Measurements from ENCODE around the gene SAP30.

The SAP30 gene

GRCh38 chr4:173370477-173371291 lies at the start of gene SAP30:
Gene SAP30 (plus strand): TSS chr4:173370954. CDS start chr4:173371183, 229 bp downstream.
- Mint-ChIP-seq H3K4me3 (peak within 1 kb of the TSS; percentile 100), H3K4me1 (peaks cover 51% of the 10 kb centered on the region), H3K27ac (peak within 1 kb of the TSS; percentile 99), H3K36me3 (peaks cover 26% of the 10 kb centered on the region), H3K27me3 (peaks cover 16% of the 10 kb centered on the region), H3K9me3 (no peaks in the 10 kb centered on the region)
- CTCF ChIA-PET: interaction anchor here (1.0 to 6.9 kb wide), 3 partner anchors 32 to 52 kb away, joined by 3 to 44 read pairs (median 14); partner anchors contain the start of gene HMGB2
- peak; percentile 98 for DNase-seq

DNA sequence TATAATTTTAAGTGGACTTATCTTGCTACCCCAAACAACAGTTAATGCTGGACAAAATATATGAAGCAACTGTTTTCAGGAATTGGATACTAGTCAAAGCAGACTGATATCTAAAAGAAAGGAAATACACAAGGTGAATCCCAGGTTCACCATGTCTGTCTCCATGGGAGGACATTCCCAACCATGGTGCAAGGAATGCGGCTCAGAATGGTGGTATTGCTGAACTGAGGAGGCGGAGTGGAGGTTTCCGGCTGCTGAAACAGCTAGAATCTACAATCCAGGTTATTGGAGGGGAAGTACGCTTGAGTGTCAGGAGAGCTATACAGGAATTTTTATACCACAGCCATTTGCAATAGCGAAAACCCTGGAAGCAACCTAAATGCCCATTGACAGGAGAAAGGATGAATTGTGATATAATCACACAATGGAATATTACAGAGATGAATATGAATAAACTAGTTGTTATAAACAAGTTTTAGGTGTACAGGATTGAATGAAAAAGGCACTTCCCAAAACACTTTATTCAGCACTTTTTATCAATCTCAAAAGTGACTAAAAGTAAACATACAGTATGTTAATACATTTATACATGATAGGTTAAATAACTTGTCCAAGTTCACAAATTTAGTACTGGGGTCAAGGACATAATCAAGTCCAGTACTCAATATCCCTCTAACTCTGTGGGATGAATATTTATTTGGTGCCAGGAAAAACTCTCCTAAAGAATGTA lies 45.6 kb upstream of the SAP30 start:
- peak overlapping the region; percentile 62 for H3K27ac Mint-ChIP-seq
- CTCF ChIA-PET: no interaction called here
- no peaks in the 10 kb centered on the region for H3K9me3 Mint-ChIP-seq
- DNase-seq: no peak
- H3K36me3 Mint-ChIP-seq: peaks cover 48% of the 10 kb centered on the region
- H3K27me3 Mint-ChIP-seq: no peaks in the 10 kb centered on the region
- peaks cover 19% of the 10 kb centered on the region for H3K4me1 Mint-ChIP-seq
- no peak overlapping the region for H3K4me3 Mint-ChIP-seq

- Mint-ChIP-seq H3K4me1 (peaks cover 34% of the 10 kb centered on the region), H3K27ac (no peak overlapping the region), H3K27me3 (no peaks in the 10 kb centered on the region), H3K4me3 (no peak overlapping the region), H3K9me3 (no peaks in the 10 kb centered on the region), H3K36me3 (peaks cover 56% of the 10 kb centered on the region)
- DNase-seq: no peak
- CTCF ChIA-PET: interaction anchor here (0.6 to 1.5 kb wide), 3 partner anchors 9 to 92 kb away, joined by 3 to 4 read pairs (median 3); no protein-coding TSS in a partner anchor
Measured at GRCh38 chr4:173328236-173328901, 42.4 kb upstream of the SAP30 start.

DNA sequence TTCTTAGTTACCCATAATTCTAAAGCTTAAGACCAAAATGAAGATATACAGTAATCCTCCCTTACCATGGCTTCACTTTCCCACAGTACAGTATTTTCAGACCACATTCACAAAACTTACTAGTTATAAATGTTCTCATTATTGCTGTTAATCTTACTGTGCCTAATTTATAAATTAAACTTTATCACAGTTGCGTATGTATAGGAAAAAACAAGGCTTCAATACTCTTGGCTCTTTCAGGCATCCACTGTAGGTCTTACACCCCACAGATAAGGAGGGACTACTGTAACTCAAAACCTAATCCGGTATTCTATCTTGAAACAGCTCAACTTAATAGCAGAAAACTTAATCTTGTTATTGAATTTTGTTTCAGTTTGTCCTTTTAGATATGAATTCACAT lies 40.2 kb upstream of the SAP30 start:
- Mint-ChIP-seq H3K4me1 (peaks cover 34% of the 10 kb centered on the region), H3K9me3 (no peaks in the 10 kb centered on the region), H3K27me3 (peaks cover 6% of the 10 kb centered on the region), H3K27ac (peak overlapping the region; percentile 13), H3K4me3 (peak overlapping the region; percentile 62), H3K36me3 (peaks cover 60% of the 10 kb centered on the region)
- no peak for DNase-seq
- CTCF ChIA-PET: interaction anchor here (4.3 kb wide), 1 partner anchor 12 kb away, joined by 16 read pairs; no protein-coding TSS in a partner anchor

DNA sequence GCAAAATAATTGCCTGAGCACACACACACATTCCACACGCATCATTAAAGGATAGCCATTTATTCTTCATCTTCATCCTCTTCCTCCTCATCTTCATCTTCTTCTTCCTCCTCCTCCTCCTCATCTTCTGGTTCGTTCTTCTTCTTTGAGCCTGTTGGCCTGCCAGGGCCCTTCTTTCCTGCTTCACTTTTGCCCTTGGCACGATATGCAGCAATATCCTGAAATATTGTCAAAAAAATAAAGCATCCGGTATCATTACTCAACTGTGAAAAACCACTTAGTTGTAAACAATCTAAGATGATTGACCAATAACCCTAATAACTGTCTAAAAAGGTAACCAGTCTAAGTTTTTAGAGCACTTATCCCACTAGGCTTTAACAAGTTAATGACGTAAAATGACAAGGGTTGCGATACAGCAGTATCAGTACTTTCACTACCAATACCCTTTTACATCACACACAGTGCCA lies 38.7 kb upstream of the SAP30 start:
- CTCF ChIA-PET: interaction anchor here (0.7 to 4.3 kb wide), 4 partner anchors 13 to 38 kb away, joined by 3 to 44 read pairs (median 10); partner anchors contain the start of gene SAP30
- Mint-ChIP-seq H3K4me3 (peak overlapping the region; percentile 89), H3K36me3 (peaks cover 51% of the 10 kb centered on the region), H3K9me3 (no peaks in the 10 kb centered on the region), H3K27ac (peak overlapping the region; percentile 98), H3K27me3 (peaks cover 6% of the 10 kb centered on the region), H3K4me1 (peaks cover 41% of the 10 kb centered on the region)
- no peak for DNase-seq

- Mint-ChIP-seq H3K27me3 (peaks cover 6% of the 10 kb centered on the region), H3K27ac (peak overlapping the region; percentile 98), H3K9me3 (no peaks in the 10 kb centered on the region), H3K4me3 (peak overlapping the region; percentile 89), H3K4me1 (peaks cover 48% of the 10 kb centered on the region), H3K36me3 (peaks cover 48% of the 10 kb centered on the region)
- CTCF ChIA-PET: interaction anchor here (3.8 to 4.3 kb wide), 2 partner anchors 14 to 37 kb away, joined by 16 to 44 read pairs; partner anchors contain the start of gene SAP30
- DNase-seq: peak; percentile 45
Measured at GRCh38 chr4:173332963-173333657, 37.6 kb upstream of the SAP30 start.

DNA sequence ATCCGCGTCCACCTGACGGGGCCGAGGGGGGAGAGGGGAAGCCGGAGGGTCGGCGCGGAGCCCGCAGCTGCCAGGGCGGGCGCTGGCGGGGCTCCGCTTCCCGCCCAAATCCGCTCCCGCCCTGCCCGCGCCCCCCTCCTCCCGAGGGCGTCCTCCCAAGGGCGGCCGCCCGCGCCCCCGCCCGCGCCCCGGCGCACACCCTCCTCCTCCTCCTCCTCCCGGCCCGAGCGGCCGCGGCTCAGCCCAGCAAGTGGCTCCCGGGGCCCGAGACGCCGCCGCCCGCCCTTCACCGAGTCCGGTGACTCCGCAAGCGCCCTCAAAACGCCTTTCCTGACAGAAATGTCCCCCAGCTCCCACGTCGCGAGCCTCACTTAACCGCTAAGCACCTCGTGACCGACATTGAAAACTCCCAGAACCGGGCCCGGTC lies 37.1 kb upstream of the SAP30 start:
- Mint-ChIP-seq H3K4me3 (peak overlapping the region; percentile 89), H3K36me3 (peaks cover 48% of the 10 kb centered on the region), H3K27ac (peak overlapping the region; percentile 100), H3K4me1 (peaks cover 48% of the 10 kb centered on the region), H3K27me3 (peaks cover 6% of the 10 kb centered on the region), H3K9me3 (no peaks in the 10 kb centered on the region)
- peak; percentile 71 for DNase-seq
- CTCF ChIA-PET: interaction anchor here (3.8 to 4.3 kb wide), 2 partner anchors 15 to 37 kb away, joined by 16 to 44 read pairs; partner anchors contain the start of gene SAP30

DNA sequence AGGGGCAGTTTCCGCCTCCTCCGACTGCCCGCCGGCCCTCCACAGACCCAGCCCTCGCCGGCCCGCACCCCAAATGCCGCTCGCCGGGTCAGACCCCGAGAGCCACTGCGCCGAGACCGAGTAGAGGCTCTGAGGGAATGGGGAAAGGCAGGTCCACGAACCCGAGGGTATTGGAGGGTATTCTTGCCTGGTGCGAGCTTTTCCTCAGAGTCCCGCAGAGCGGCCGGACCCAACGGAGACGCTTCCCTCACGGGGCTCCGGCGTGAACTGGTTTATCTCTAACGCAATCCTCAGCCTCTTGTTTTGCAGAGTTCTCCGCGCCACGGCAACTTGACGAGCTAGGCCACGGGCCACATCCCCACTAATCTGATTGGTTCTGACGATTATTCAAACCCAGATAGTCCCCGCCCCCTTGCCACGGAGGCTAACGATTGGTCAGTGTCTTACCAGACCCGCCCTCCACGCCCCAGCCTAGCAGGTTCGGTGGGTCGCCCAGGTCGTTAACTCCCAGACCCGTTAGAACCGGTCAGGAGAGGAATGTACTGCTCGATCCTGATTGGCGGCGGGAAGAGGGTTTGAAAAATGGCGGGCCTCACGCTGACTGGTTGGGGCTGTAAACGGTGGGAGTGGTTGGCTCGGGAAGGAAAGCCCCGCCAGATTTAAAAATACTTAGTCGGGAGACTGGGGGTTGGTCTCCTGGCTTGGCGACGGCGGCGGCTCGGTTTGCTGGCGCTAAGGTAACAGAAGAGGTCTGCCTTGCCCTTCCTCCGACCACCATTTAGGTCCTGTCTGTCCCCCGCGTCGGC lies 36.5 kb upstream of the SAP30 start, which contains the start of gene HMGB2:
HMGB2 (minus strand) TSS at position 274 of the 806 bp plus-strand sequence. CDS start 709 bp downstream, outside the sequence.
- H3K27me3 Mint-ChIP-seq: peaks cover 6% of the 10 kb centered on the region
- H3K27ac Mint-ChIP-seq: peak within 1 kb of the TSS; percentile 100
- CTCF ChIA-PET: interaction anchor here (0.7 to 4.3 kb wide), 4 partner anchors 15 to 41 kb away, joined by 3 to 44 read pairs (median 12); partner anchors contain the start of gene SAP30
- H3K4me1 Mint-ChIP-seq: peaks cover 44% of the 10 kb centered on the region
- no peaks in the 10 kb centered on the region for H3K9me3 Mint-ChIP-seq
- peaks cover 45% of the 10 kb centered on the region for H3K36me3 Mint-ChIP-seq
- peak within 1 kb of the TSS; percentile 89 for H3K4me3 Mint-ChIP-seq
- peak; percentile 100 for DNase-seq

DNA sequence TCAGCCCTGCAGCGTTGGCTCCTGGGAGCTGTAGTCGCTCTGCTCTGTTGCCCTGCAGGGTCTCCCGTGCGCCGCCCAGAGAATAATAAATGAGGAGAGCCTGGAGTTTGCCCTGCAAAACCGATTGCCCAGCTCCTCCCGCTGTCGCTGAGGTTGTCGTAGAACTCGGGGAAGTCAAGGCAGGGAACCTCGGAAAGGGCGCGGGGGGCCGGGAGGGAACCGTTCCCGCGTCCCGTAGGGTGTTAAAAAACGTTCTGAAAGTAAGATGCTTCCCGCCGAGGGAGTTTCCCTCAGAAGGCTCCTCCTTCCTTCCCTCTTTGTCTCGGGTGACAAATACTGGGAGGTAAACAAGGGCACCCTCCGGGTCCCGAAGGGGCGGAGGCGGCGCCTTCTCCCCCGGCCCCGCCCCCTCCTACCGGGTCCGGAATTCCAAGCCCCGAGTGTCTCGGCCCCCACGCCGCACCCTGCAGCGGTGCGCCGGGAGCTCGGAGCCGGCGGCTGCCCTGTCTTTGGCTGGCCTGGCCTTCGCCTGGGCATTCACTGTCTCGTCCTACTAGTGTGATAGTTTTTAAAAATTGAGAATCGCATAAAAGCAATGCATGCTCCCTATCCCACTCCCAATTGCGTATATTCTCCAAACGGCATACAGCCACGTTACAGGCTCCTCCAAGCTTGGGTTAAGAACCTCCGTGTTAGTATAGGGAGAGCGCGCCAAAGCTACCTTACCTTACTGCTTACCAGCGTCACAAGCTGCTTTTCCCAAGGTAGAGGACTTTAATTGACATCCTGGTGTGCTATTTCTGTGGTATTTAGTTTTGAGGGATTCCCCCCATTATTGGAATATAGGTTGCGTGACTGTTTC lies 35.6 kb upstream of the SAP30 start:
- peaks cover 38% of the 10 kb centered on the region for H3K4me1 Mint-ChIP-seq
- DNase-seq: peak; percentile 74
- peak overlapping the region; percentile 100 for H3K27ac Mint-ChIP-seq
- H3K27me3 Mint-ChIP-seq: peaks cover 6% of the 10 kb centered on the region
- peaks cover 38% of the 10 kb centered on the region for H3K36me3 Mint-ChIP-seq
- H3K4me3 Mint-ChIP-seq: peak overlapping the region; percentile 89
- no peaks in the 10 kb centered on the region for H3K9me3 Mint-ChIP-seq
- CTCF ChIA-PET: interaction anchor here (0.7 to 4.3 kb wide), 4 partner anchors 16 to 40 kb away, joined by 3 to 44 read pairs (median 12); partner anchors contain the start of gene SAP30

DNA sequence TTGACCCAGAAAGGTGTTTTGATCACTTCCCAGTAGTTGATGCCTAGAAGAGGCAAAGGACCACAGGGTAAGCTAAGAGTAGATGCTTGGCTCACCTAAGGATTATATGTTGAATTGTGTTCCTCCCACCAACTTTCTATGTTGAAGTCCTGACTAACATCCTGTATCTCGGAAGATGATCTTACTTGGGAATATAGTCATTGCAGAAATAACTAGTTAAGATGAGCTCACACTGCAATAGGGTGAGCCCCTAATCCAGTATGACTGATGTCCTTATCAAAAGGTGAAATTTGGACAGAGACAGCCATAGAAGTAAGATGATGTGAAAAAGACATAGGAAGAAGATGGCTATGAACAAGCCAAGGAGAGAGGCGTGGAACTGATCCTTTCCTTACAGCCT lies 33.3 kb upstream of the SAP30 start:
- Mint-ChIP-seq H3K27ac (no peak overlapping the region), H3K36me3 (peaks cover 20% of the 10 kb centered on the region), H3K27me3 (peaks cover 11% of the 10 kb centered on the region), H3K9me3 (no peaks in the 10 kb centered on the region), H3K4me3 (no peak overlapping the region), H3K4me1 (peaks cover 24% of the 10 kb centered on the region)
- CTCF ChIA-PET: interaction anchor here (0.8 to 1.9 kb wide), 3 partner anchors 10 to 83 kb away, joined by 3 to 6 read pairs (median 3); no protein-coding TSS in a partner anchor
- DNase-seq: no peak

DNA sequence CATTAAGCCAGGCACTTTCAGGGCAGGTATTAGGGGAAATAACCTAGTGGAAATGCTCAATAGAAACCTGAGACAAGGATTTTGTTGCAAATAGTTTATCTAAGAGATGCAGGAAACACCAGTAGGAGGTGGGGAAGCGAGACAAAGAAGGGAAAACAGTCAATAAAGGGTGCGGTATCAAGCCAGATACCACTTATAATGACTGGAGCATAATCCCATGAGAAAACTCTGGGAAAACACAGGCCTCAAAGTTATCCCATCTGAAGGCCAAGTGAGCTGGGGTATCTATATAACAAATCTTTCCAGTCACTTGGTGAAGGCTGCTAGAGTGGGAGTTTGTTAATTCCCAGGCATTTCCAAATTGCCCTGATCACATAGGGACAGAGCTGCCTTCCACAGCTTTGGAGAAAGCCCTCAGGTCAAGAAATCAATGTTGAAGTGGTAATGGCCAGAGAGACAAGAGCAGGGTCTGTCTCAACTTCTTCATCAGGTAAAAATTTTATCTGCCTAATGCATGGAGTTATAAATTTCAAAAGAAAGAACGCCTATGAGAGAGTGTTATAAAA lies 26.8 kb upstream of the SAP30 start:
- H3K27me3 Mint-ChIP-seq: peaks cover 14% of the 10 kb centered on the region
- H3K4me1 Mint-ChIP-seq: peaks cover 2% of the 10 kb centered on the region
- no peak for DNase-seq
- CTCF ChIA-PET: interaction anchor here (1.0 kb wide), 1 partner anchor 42 kb away, joined by 3 read pairs; no protein-coding TSS in a partner anchor
- H3K27ac Mint-ChIP-seq: no peak overlapping the region
- H3K9me3 Mint-ChIP-seq: no peaks in the 10 kb centered on the region
- H3K4me3 Mint-ChIP-seq: no peak overlapping the region
- H3K36me3 Mint-ChIP-seq: peaks cover 6% of the 10 kb centered on the region

All from activated naive CD4-positive, alpha-beta T cell treated with anti-CD3 and anti-CD28 coated beads, Interleukin-2, amount 10 ng/mL, durations not matched to agents 7 days and 5 days (primary cell).